Transverse colon (tissue), 4 donors: ENCODE data around the gene MIX23.

ENCODE experiments used
- EP300 ChIP-seq: sonication (generic); formaldehyde crosslinking; IDR thresholded peaks from one replicate; pipeline ENCODE4 v1.6.1; 2017; ENCODE audit warnings: antibody characterized with exemption, low read depth
- POLR2A ChIP-seq: fragments of 450-650 bp; IDR thresholded peaks from one replicate; pipeline ENCODE4 v1.6.1; 2016; ENCODE audit warnings: antibody characterized with exemption, mild to moderate bottlenecking, moderate library complexity
- POLR2AphosphoS5 ChIP-seq, 3 donors: sonication (generic); formaldehyde crosslinking; IDR thresholded peaks; one replicate each; pipeline ENCODE4 v1.6.1; 2016; ENCODE audit warnings: antibody characterized with exemption in 3 of 3
- TF ChIP-seq, protein P1 (sequence below), 5 experiments: fragments of 200-600 bp in 3 of 5; fragments of 450-650 bp in 2 of 5; sonication (generic) in 3 of 5; IDR thresholded peaks; 1 replicate in 2 of 5; 2 replicates in 3 of 5; pipeline ENCODE4 v1.5.1; 2016 to 2017; ENCODE audit warnings: antibody characterized with exemption in 5 of 5, inconsistent platforms in 3 of 5, mild to moderate bottlenecking in 2 of 5, moderate library complexity in 1 of 5

DNA sequence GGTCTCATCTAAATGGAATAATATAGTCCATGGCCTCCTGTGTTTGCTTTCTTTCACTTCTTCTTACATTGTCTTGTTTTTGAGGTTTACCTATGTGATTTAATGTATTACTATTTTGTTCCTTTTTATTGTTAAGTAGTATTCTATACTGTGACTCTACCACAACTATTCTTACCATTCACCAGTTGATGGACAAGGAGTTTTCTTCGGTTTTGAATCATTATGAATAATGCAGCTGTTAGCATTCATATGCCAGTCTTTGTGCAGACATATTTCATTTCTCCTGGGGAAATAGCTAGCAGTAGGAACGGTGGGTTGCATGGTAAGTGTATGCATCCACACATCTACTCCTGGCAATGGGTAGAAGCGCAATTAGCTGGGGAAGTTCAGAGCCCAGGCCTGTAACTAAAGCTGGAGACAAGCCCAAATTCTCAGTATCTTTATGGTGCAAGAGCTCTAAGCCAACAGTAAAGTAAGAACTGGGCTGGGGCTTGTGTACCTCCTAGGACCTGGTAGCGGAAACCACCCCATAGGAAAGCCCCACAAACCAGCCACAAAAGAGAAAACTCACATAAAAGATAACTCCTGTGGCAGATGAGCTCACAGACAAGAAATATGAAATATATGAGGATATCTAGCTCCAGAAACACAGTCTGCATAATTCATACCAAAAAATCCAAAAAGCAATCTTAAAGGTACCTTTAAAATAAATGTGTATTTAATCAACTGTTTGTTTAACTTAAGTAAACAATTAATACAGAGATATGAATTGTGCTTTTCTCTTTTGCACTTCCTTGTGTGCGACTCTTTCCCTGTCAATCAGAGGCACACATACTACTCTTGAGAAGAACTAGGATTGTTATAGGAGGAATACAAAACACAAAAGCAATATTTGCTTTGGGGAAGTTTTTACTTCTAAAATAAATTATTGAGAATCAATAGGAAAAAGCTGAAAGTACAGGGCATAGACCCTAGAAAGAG lies 60.6 kb downstream of the MIX23 start:
- TF ChIP-seq POLR2A = no peak
- TF ChIP-seq, protein P1, sequence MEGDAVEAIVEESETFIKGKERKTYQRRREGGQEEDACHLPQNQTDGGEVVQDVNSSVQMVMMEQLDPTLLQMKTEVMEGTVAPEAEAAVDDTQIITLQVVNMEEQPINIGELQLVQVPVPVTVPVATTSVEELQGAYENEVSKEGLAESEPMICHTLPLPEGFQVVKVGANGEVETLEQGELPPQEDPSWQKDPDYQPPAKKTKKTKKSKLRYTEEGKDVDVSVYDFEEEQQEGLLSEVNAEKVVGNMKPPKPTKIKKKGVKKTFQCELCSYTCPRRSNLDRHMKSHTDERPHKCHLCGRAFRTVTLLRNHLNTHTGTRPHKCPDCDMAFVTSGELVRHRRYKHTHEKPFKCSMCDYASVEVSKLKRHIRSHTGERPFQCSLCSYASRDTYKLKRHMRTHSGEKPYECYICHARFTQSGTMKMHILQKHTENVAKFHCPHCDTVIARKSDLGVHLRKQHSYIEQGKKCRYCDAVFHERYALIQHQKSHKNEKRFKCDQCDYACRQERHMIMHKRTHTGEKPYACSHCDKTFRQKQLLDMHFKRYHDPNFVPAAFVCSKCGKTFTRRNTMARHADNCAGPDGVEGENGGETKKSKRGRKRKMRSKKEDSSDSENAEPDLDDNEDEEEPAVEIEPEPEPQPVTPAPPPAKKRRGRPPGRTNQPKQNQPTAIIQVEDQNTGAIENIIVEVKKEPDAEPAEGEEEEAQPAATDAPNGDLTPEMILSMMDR (IDR thresholded peaks at IDR 0.05) = no peak
- TF ChIP-seq POLR2AphosphoS5 (IDR thresholded peaks at IDR 0.05) = no peak
- TF ChIP-seq EP300 = no peak
